Stomach smooth muscle (tissue), 2 donors: ENCODE measurements around the gene GRM5.
"Not testable (repeated sequence)": the region's sequence is repeated elsewhere in the genome, so short reads cannot be mapped to it uniquely, and the experiment has no call there.

Experiments
- H3K27ac ChIP-seq: one replicate; pipeline ENCODE4 v1.7.0; 2013; ENCODE audit warnings: mild to moderate bottlenecking, low read length, inconsistent platforms
- H3K27me3 ChIP-seq, 2 donors: one replicate each; pipeline ENCODE4 v1.7.0; 2013; ENCODE audit warnings: low read length in 2 of 2; ENCODE audit not compliant: insufficient read depth in 2 of 2, control insufficient read depth in 1 of 2
- H3K36me3 ChIP-seq, 2 donors: one replicate each; pipeline ENCODE4 v1.7.0; 2013; ENCODE audit warnings: low read length in 2 of 2; ENCODE audit not compliant: control insufficient read depth in 2 of 2, insufficient read depth in 2 of 2
- H3K4me1 ChIP-seq: one replicate; pipeline ENCODE4 v1.7.0; 2013; ENCODE audit warnings: low read length; ENCODE audit not compliant: control insufficient read depth, insufficient read depth
- H3K4me3 ChIP-seq, 2 donors: one replicate each; pipeline ENCODE4 v1.7.0; 2013; ENCODE audit warnings: low read length in 2 of 2
- H3K9ac ChIP-seq, 2 donors: one replicate each; pipeline ENCODE4 v1.7.0; 2013; ENCODE audit warnings: low read length in 2 of 2, mild to moderate bottlenecking in 1 of 2
- H3K9me3 ChIP-seq, 2 donors: one replicate each; pipeline ENCODE4 v1.7.0; 2013; ENCODE audit warnings: low read length in 2 of 2; ENCODE audit not compliant: control insufficient read depth in 2 of 2
- donor health status: healthy.
- donor health status: Pancreatic carcinoma.

Gene GRM5

DNA sequence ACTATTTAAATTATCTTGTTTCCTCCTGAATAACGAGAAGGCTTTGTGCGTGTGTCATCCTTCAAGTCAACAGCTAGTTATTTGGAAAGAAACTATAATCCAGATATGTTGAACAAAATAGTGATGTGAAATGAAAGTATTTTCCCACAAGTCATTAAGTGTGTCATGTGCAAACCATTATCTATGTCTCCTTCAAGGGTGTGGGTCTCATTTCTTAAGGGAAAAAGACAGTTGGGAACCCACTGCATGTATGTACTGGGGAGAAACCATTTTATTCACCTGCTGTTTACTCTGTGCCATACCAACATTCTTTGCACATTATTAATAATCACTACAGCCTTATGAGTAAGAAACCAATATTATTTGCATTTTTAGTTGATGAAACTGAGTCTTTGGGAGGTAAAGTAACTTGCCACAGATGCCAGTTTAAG, 582.9 kb downstream of the GRM5 start:
- no peak overlapping the region for H3K27ac ChIP-seq
- no peaks in the 10 kb centered on the region for H3K27me3 ChIP-seq
- H3K4me3 ChIP-seq, result no peak overlapping the region
- H3K4me1 ChIP-seq, result no peaks in the 10 kb centered on the region
- no peaks in the 10 kb centered on the region for H3K36me3 ChIP-seq
- H3K9ac ChIP-seq, result no peak overlapping the region
- no peaks in the 10 kb centered on the region for H3K9me3 ChIP-seq

DNA sequence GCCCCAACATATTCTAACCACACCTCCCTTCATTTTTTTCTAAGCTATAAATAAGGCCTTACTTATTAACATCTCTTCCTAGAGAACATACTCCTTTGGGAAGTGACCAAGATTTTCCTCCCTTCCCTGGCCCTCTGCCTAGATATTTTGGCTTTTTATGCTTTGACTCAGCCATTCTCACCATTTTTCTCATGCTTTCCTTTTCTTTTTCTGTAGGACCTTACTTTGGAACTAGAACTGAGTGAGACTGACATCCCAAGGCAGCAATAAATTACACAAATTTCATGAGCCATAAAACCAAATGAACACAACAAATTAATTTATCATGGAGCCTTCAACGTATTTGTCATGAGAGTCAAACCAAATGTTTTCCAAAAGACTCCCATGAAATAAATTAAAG, 585.6 kb downstream of the GRM5 start:
- Histone ChIP-seq H3K36me3 (no peaks in the 10 kb centered on the region), H3K4me1 (peaks cover 2% of the 10 kb centered on the region), H3K27me3 (no peaks in the 10 kb centered on the region), H3K9me3 (no peaks in the 10 kb centered on the region), H3K27ac (no peak overlapping the region), H3K4me3 (no peak overlapping the region), H3K9ac (no peak overlapping the region)

DNA sequence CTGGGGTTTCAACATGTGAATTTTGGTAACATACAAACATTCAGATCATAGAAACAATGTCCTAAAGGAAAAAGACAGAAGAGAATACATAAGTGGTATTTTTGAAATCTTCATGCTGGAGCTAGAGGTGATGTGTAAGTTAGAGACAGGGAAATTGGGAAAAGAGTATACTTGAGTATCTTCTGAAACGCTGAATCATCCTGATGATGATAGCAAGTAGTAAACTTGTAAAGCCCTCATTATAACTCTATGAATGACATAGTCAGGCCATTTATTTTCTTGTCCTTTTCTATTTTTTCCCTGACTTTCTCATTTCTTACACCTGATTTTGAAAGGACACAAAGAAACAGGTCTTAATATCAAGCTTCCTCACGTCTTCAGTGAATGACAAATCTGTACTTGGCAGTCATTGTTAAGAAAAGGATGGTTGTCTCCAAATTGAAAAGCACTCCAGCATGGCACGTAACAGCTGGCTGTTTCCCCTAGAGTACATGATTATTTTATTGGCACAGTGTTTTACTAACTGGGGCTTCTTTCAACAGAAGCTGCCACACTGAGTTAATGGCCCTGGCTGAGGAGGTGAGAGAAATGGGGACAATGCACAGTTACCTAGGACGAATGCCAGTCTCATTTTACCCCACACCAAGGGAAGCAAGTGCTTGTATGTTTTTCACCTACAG, 587.5 kb downstream of the GRM5 start:
- Histone ChIP-seq H3K9ac (no peak overlapping the region), H3K4me3 (no peak overlapping the region), H3K36me3 (no peaks in the 10 kb centered on the region), H3K4me1 (peaks cover 2% of the 10 kb centered on the region), H3K27ac (no peak overlapping the region), H3K9me3 (no peaks in the 10 kb centered on the region), H3K27me3 (no peaks in the 10 kb centered on the region)

DNA sequence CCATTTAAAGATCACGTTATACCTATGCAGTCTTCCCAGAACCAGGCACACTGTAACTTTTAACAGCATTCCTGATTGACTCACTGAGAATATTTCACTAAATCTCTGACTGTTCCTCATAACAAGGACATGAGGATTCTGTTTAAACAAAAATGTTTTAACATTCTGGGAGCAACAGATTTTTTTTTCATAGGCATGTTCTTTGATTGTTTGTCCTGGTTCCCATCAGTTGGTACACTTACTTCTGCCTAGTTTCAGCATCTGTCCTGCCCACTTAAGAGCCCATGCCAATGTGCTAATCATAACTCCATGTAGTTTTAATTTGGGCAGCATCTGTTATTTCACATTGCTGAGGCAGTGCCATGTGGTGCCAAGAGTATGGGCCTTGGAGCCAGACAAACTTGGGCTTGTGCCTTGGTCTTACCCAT, 589.8 kb downstream of the GRM5 start:
- H3K4me3 ChIP-seq, result no peak overlapping the region
- no peaks in the 10 kb centered on the region for H3K36me3 ChIP-seq
- no peak overlapping the region for H3K9ac ChIP-seq
- H3K27ac ChIP-seq, result no peak overlapping the region
- H3K4me1 ChIP-seq, result peaks cover 2% of the 10 kb centered on the region
- H3K9me3 ChIP-seq, result no peaks in the 10 kb centered on the region
- no peaks in the 10 kb centered on the region for H3K27me3 ChIP-seq

DNA sequence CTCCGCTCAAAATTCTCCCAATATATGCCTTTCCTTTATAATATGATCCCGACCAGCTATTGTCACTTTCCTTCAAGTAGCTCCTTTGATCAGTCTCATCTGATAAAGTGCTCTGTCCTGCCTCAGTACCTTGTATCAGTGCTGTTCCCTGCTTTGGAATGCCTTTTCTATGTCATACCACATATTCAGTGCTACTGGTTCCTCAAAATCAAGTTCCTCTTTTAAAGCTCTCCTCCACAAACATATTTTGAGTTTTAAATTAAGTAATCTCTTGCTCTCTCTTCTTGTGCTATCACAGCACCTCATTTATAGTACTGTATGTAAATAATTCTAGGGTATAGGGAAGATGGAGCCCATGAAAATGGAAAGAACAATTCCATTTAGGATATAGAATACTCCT, 591.1 kb downstream of the GRM5 start:
- H3K27ac ChIP-seq, result no peak overlapping the region
- no peak overlapping the region for H3K9ac ChIP-seq
- H3K4me3 ChIP-seq, result no peak overlapping the region
- H3K27me3 ChIP-seq, result no peaks in the 10 kb centered on the region
- H3K36me3 ChIP-seq, result no peaks in the 10 kb centered on the region
- H3K4me1 ChIP-seq, result peaks cover 2% of the 10 kb centered on the region
- no peaks in the 10 kb centered on the region for H3K9me3 ChIP-seq

DNA sequence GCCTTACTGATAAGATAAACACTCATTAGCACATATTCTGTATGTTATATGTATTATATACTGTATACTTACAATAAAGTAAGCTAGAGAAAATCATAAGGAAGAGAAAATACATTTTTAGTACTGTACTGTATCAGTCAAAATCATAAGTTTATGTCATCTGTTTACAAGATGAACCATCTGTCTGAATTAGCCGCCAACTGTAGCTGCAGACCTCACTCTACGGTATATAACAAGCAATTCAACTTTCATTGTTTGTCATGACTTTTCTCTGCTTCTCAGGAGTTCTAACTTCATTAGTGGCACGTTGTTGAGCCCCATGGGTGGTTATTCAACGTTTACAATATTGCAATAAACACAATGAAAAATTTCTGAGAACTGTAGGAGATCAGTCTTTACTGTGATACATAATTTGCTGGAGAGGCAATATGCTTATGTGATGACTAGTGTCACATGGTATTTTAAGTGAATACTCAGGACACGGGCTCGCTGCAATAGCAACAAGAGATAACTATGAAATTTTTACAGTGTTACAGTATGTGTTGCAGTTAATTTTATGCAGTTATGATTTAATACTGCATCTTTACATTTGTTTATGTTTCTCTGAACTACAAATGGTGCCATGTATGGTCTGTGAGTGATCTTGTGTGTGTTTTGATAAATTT, 596.1 kb downstream of the GRM5 start:
- Histone ChIP-seq H3K36me3 (no peaks in the 10 kb centered on the region), H3K4me1 (no peaks in the 10 kb centered on the region), H3K27ac (no peak overlapping the region), H3K9me3 (no peaks in the 10 kb centered on the region), H3K27me3 (no peaks in the 10 kb centered on the region), H3K4me3 (no peak overlapping the region), H3K9ac (no peak overlapping the region)

DNA sequence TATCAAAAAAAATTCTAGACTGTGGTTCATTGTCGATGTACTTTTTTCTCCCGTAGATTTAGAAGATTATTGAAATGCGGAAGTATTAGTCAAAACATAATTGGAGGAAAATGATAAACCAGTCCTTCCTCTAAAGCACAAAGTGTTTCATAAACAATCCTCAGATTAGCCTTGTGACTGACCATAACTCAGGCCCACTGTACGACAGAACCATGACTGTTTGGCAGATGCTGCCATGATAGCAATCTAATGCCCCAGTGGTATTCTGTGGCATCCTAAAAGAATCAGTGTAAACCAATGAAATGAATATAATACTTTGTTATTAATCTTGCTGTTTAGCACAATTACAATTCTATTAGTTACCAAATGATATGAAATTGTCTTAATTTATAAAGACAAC, 601.3 kb downstream of the GRM5 start:
- Histone ChIP-seq H3K9me3 (peaks cover 0 to 3% of the 10 kb centered on the region in 2 donors), H3K4me1 (no peaks in the 10 kb centered on the region), H3K36me3 (no peaks in the 10 kb centered on the region), H3K27ac (no peak overlapping the region), H3K4me3 (no peak overlapping the region), H3K9ac (no peak overlapping the region), H3K27me3 (no peaks in the 10 kb centered on the region)

DNA sequence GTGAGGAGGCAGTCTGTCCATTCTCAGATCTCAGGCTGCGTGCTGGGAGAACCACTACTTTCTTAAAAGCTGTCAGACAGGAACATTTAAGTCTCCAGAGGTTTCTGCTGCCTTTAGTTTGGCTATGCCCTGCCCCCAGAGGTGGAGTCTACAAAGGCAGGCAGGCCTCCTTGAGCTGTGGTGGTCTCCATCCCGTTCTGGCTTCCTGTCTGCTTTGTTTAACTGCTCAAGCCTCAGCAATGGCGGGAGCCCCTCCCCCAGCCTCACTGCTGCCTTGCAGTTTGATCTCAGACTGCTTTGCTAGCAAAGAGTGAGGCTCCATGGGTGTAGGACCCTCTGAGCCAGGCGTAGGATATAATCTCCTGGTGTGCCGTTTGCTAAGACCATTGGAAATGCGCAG, 602.5 kb downstream of the GRM5 start:
- not testable (repeated sequence) for H3K4me1 ChIP-seq, H3K27ac ChIP-seq, H3K9me3 ChIP-seq, H3K27me3 ChIP-seq, H3K36me3 ChIP-seq, H3K9ac ChIP-seq, H3K4me3 ChIP-seq

DNA sequence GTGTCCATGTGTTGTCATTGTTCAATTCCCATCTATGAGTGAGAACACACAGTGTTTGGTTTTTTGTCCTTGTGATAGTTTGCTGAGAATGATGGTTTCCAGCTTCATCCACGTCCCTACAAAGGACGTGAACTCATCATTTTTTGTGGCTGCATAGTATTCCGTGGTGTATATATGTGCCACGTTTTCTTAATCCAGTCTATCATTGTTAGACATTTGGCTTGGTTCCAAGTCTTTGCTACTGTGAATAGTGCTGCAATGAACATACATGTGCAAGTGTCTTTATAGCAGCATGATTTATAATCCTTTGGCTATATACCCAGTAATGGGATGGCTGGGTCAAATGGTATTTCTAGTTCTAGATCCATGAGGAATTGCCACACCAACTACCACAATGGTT, 607.7 kb downstream of the GRM5 start:
- H3K27me3 ChIP-seq, H3K9ac ChIP-seq, H3K4me1 ChIP-seq, H3K27ac ChIP-seq, H3K36me3 ChIP-seq, H3K9me3 ChIP-seq, H3K4me3 ChIP-seq: not testable (repeated sequence)

DNA sequence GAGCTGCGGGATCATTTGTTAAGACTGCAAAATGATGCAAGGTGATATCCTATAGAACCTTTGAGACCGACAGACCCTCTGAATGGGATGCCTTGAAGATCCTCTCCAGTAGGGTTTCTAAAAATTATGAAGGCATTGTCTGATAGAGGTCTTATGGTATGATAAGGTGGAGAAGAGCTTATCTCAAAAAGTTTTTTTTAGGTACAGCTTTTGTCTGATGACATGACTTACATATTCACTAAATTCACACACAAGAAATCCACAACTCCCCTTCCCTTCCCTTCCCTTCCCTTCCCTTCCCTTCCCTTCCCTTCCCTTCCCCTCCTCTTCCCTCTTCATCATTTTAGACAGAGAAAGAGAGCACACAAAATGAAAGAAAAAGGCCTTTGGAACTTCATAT, 609.8 kb downstream of the GRM5 start:
- H3K36me3 ChIP-seq, result no peaks in the 10 kb centered on the region
- no peak overlapping the region for H3K27ac ChIP-seq
- H3K27me3 ChIP-seq, result no peaks in the 10 kb centered on the region
- H3K4me1 ChIP-seq, result no peaks in the 10 kb centered on the region
- H3K4me3 ChIP-seq, result no peak overlapping the region
- no peaks in the 10 kb centered on the region for H3K9me3 ChIP-seq
- no peak overlapping the region for H3K9ac ChIP-seq

DNA sequence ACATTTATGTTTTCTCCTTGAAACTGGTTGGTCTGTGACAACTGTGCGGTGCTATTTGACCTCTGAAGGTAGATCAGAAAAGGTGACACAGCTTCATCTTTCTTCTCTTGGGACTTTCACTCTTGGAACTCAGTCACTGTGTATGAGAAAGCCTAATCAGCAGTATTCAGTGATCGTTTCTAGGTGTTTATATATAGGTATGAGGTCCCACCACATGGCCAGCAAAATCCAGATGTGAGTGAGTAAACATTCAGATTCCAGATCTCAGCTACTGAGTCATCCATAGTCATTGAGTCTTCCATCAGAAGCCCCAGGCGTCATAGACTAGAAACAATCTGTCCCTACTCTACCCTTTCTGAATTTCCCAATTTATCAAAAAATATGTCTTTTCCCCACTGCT, 610.9 kb downstream of the GRM5 start:
- Histone ChIP-seq H3K4me1 (no peaks in the 10 kb centered on the region), H3K27me3 (no peaks in the 10 kb centered on the region), H3K9me3 (no peaks in the 10 kb centered on the region), H3K27ac (no peak overlapping the region), H3K36me3 (no peaks in the 10 kb centered on the region), H3K4me3 (no peak overlapping the region), H3K9ac (no peak overlapping the region)
